Calu3 (cell line): Measurements from ENCODE around the gene MOXD1. TPM values are rescaled to one million over a fixed set of nuclear protein-coding genes. Genes with fewer than 3 reads are reported as not detected.

Source experiments
- BruUV-seq: library from RNA; stranded (reverse); fragments of 400-500 nt; replicated peaks from 2 replicates; lab custom pipeline; 2021; lab: Mats Ljungman, UMichigan
- CTCF ChIA-PET: fragments of 300-600 bp; sonication (Branson Sonifier 250); formaldehyde crosslinking; loops from one replicate; lab custom pipeline; 2022; ENCODE audit warnings: antibody characterized with exemption; lab: Charles Lee
- DNase-seq: peaks from one replicate; pipeline ENCODE4 v3.0.0; 2022
- H3K27ac Mint-ChIP-seq: one replicate; pipeline ENCODE4 v1.8.0; 2022; ENCODE audit warnings: mixed read lengths; ENCODE audit not compliant: unreplicated experiment
- H3K27me3 Mint-ChIP-seq: one replicate; pipeline ENCODE4 v1.8.0; 2022; ENCODE audit warnings: mixed read lengths; ENCODE audit not compliant: unreplicated experiment
- H3K36me3 Mint-ChIP-seq: one replicate; pipeline ENCODE4 v1.8.0; 2022; ENCODE audit warnings: mild to moderate bottlenecking, moderate library complexity, mixed read lengths; ENCODE audit not compliant: insufficient read depth, unreplicated experiment
- H3K4me1 Mint-ChIP-seq: one replicate; pipeline ENCODE4 v1.8.0; 2022; ENCODE audit warnings: mild to moderate bottlenecking, low read depth, mixed read lengths; ENCODE audit not compliant: unreplicated experiment
- H3K4me3 Mint-ChIP-seq: one replicate; pipeline ENCODE4 v1.8.0; 2022; ENCODE audit warnings: mild to moderate bottlenecking, low read depth, moderate library complexity, mixed read lengths; ENCODE audit not compliant: unreplicated experiment
- H3K9me3 Mint-ChIP-seq: one replicate; pipeline ENCODE4 v1.8.0; 2022; ENCODE audit warnings: low read depth, mixed read lengths; ENCODE audit not compliant: unreplicated experiment
- CTCF ChIP-seq: fragments of 200-600 bp; IDR thresholded peaks from one replicate; pipeline ENCODE4 v1.8.0; 2022; ENCODE audit warnings: antibody characterized with exemption; ENCODE audit not compliant: unreplicated experiment
- intact Hi-C: fragments of 100-400 bp; cut with micrococcal nuclease; formaldehyde crosslinking; loops from one replicate; pipeline ENCODE4 v1.10.0; 2022; ENCODE audit not compliant: unreplicated experiment
- total RNA-seq: library from RNA; stranded (reverse); gene quantifications from 2 replicates; pipeline ENCODE4 v1.2.3, GENCODE V29; 2022

Gene MOXD1
- total RNA-seq, 1 experiment from 2014 or later = 13.6 TPM

- H3K27me3 Mint-ChIP-seq = no peaks in the 10 kb centered on the region
- CTCF ChIA-PET = interaction anchor here (0.8 to 1.6 kb wide), 6 partner anchors 9 to 112 kb away, joined by 3 to 8 read pairs (median 5); partner anchors contain the start of gene MOXD1
- intact Hi-C loops = loop anchor here (1.0 to 10.0 kb wide), 3 partner anchors 91 to 477 kb away; no protein-coding TSS in a partner anchor
- no peak for DNase-seq
- H3K9me3 Mint-ChIP-seq = no peaks in the 10 kb centered on the region
- BruUV-seq = no TSS peak
- TF ChIP-seq CTCF = no peak
- H3K4me1 Mint-ChIP-seq = peaks cover 26% of the 10 kb centered on the region
- H3K27ac Mint-ChIP-seq = no peak overlapping the region
- H3K4me3 Mint-ChIP-seq = no peak overlapping the region
- no peaks in the 10 kb centered on the region for H3K36me3 Mint-ChIP-seq
Observed at GRCh38 chr6:132391391-132392269, 9.6 kb downstream of the MOXD1 start.

- Mint-ChIP-seq H3K4me1 (peaks cover 18% of the 10 kb centered on the region), H3K9me3 (no peaks in the 10 kb centered on the region), H3K27me3 (no peaks in the 10 kb centered on the region), H3K27ac (no peak overlapping the region), H3K4me3 (no peak overlapping the region), H3K36me3 (no peaks in the 10 kb centered on the region)
- intact Hi-C loops = loop anchor here (10.0 kb wide), 2 partner anchors 94 to 476 kb away; no protein-coding TSS in a partner anchor
- CTCF ChIA-PET = interaction anchor here (0.9 to 1.6 kb wide), 4 partner anchors 10 to 110 kb away, joined by 3 to 7 read pairs (median 5); partner anchors contain the start of gene MOXD1
- no peak for DNase-seq
- BruUV-seq = no TSS peak
- TF ChIP-seq CTCF = no peak
Observed at GRCh38 chr6:132390451-132390850, 10.8 kb downstream of the MOXD1 start.

GRCh38 chr6:132390017-132390416, 11.3 kb downstream of the MOXD1 start:
- CTCF ChIA-PET = interaction anchor here (1.6 kb wide), 1 partner anchor 110 kb away, joined by 7 read pairs; no protein-coding TSS in a partner anchor
- BruUV-seq = no TSS peak
- Mint-ChIP-seq H3K27me3 (no peaks in the 10 kb centered on the region), H3K4me1 (peaks cover 18% of the 10 kb centered on the region), H3K9me3 (no peaks in the 10 kb centered on the region), H3K27ac (no peak overlapping the region), H3K36me3 (no peaks in the 10 kb centered on the region), H3K4me3 (no peak overlapping the region)
- no peak for TF ChIP-seq CTCF
- no peak for DNase-seq
- intact Hi-C loops = loop anchor here (10.0 kb wide), 2 partner anchors 95 to 475 kb away; no protein-coding TSS in a partner anchor

- TF ChIP-seq CTCF = no peak
- intact Hi-C loops = no loop called here
- DNase-seq = no peak
- H3K36me3 Mint-ChIP-seq = no peaks in the 10 kb centered on the region
- H3K9me3 Mint-ChIP-seq = no peaks in the 10 kb centered on the region
- no peak overlapping the region for H3K27ac Mint-ChIP-seq
- no peak overlapping the region for H3K4me3 Mint-ChIP-seq
- CTCF ChIA-PET = no interaction called here
- H3K4me1 Mint-ChIP-seq = peaks cover 18% of the 10 kb centered on the region
- no peaks in the 10 kb centered on the region for H3K27me3 Mint-ChIP-seq
- no TSS peak for BruUV-seq
Observed at GRCh38 chr6:132388291-132388690, 13.0 kb downstream of the MOXD1 start.
